Type B pancreatic cell (in vitro differentiated cells): ENCODE results near the gene SPATA46. TPM values are rescaled to one million over a fixed set of nuclear protein-coding genes. Genes with fewer than 3 reads are reported as not detected.

Source experiments
- DNase-seq: peaks from one replicate; pipeline ENCODE4 v3.0.0; 2021; ENCODE audit warnings: mixed read lengths; ENCODE audit not compliant: unreplicated experiment; ENCODE audit errors: extremely low spot score
- H3K27ac Mint-ChIP-seq: 2 replicates; pipeline ENCODE4 v1.8.0; 2021; ENCODE audit warnings: mild to moderate bottlenecking, mixed read lengths
- H3K27me3 Mint-ChIP-seq: 2 replicates; pipeline ENCODE4 v1.8.0; 2021; ENCODE audit warnings: mixed read lengths
- H3K36me3 Mint-ChIP-seq: 2 replicates; pipeline ENCODE4 v1.8.0; 2021; ENCODE audit warnings: mixed read lengths
- H3K4me1 Mint-ChIP-seq: one replicate; pipeline ENCODE4 v1.8.0; 2021; ENCODE audit warnings: mixed read lengths; ENCODE audit not compliant: unreplicated experiment
- H3K4me3 Mint-ChIP-seq: 2 replicates; pipeline ENCODE4 v1.8.0; 2021; ENCODE audit warnings: mild to moderate bottlenecking, mixed read lengths
- H3K9me3 Mint-ChIP-seq: 2 replicates; pipeline ENCODE4 v1.8.0; 2021; ENCODE audit warnings: mixed read lengths
- total RNA-seq: library from RNA; stranded (reverse); gene quantifications from 2 replicates; pipeline ENCODE4 v1.2.1, GENCODE V29; 2021; ENCODE audit warnings: low replicate concordance
- TF ChIP-seq, protein P1 (sequence below): fragments of 200-600 bp; sonication (generic); conservative IDR thresholded peaks from 2 replicates; pipeline ENCODE4 v1.5.0; 2021; ENCODE audit warnings: antibody characterized with exemption, mild to moderate bottlenecking

SPATA46 gene
- total RNA-seq, 1 donor from 2014 or later = not detected

DNA sequence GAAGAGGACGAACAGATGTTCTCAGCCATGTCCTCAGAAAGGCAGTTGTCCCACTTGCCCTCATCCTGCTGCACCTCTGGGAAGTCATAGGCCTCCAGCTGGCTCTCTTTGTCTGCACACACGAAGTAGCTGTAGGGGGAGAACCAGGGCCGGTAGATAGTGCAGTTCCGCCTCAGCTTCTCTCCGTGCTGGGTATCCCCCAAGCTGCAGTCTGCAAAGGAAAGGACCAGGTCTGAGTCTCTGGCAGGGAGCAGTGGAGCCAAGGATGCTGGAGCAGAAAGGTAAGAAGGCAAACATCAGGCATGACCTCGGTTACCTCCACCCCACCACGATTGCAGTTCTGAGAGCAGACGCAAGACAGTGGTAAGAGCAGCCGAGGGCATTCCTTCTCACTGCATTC lies 2.2 kb downstream of the SPATA46 start:
- no peak for DNase-seq
- Mint-ChIP-seq H3K27ac (no peak overlapping the region), H3K4me3 (no peak overlapping the region), H3K27me3 (no peaks in the 10 kb centered on the region), H3K9me3 (no peaks in the 10 kb centered on the region), H3K4me1 (peaks cover 6% of the 10 kb centered on the region), H3K36me3 (no peaks in the 10 kb centered on the region)
- TF ChIP-seq, protein P1, sequence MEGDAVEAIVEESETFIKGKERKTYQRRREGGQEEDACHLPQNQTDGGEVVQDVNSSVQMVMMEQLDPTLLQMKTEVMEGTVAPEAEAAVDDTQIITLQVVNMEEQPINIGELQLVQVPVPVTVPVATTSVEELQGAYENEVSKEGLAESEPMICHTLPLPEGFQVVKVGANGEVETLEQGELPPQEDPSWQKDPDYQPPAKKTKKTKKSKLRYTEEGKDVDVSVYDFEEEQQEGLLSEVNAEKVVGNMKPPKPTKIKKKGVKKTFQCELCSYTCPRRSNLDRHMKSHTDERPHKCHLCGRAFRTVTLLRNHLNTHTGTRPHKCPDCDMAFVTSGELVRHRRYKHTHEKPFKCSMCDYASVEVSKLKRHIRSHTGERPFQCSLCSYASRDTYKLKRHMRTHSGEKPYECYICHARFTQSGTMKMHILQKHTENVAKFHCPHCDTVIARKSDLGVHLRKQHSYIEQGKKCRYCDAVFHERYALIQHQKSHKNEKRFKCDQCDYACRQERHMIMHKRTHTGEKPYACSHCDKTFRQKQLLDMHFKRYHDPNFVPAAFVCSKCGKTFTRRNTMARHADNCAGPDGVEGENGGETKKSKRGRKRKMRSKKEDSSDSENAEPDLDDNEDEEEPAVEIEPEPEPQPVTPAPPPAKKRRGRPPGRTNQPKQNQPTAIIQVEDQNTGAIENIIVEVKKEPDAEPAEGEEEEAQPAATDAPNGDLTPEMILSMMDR = no peak

DNA sequence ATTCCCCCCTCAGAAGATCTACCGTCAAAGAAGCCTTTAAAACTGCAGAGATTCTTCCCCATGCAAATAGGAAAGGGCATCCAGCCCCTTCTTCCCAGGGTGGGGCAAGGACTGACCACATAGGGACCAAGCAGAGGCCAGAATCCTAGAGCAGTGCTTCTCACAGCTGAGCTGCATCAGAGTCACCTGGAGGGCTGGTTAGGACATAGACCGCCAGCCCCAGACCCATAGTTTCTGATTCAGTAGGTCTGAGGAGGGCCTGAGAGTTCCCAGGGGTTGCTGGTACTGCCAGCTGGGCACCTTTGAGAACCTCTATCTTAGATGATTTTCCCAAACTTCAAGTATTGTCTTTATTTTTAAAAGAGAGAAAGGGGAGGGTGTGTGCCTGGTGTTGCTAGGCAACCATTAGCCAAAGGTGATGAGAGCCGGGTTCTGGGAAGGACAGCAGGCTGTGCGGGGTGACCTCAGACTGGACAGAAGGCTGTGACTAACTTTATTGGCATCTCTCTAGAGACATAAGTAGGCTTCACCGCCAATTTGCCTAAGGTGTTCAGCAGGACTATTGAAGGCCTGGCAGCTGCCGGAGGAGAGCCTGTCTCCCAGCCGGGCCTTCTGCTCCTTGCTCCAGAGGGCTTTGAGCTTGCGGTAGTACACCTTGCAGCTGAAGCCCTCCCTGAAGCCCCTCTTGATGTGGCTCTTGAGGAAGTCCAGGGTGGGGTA lies 3.0 kb downstream of the SPATA46 start:
- no peak overlapping the region for H3K27ac Mint-ChIP-seq
- H3K4me1 Mint-ChIP-seq = peaks cover 6% of the 10 kb centered on the region
- H3K9me3 Mint-ChIP-seq = no peaks in the 10 kb centered on the region
- H3K27me3 Mint-ChIP-seq = no peaks in the 10 kb centered on the region
- TF ChIP-seq, protein P1 = no peak
- no peaks in the 10 kb centered on the region for H3K36me3 Mint-ChIP-seq
- H3K4me3 Mint-ChIP-seq = no peak overlapping the region
- no peak for DNase-seq

DNA sequence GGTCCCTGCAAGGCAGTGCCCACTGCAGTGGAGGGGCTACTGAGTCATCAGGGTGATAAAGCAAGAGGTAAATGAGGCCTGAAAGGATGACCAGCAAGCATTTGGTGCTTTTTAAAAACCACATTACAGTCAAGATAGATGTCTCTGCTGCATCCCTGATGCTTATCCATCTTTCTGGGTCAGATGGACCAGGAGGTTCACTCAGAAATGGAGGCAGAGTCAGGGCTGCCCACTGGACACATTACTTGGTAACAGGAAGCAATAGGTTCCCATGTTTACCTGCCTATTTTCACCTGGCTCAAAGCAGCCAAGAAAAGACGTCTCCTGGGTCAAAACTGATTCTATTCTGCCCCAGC lies 3.6 kb downstream of the SPATA46 start:
- Mint-ChIP-seq H3K27me3 (no peaks in the 10 kb centered on the region), H3K9me3 (no peaks in the 10 kb centered on the region), H3K27ac (no peak overlapping the region), H3K36me3 (no peaks in the 10 kb centered on the region), H3K4me3 (no peak overlapping the region), H3K4me1 (peaks cover 6% of the 10 kb centered on the region)
- no peak for DNase-seq
- TF ChIP-seq, protein P1 = no peak

DNA sequence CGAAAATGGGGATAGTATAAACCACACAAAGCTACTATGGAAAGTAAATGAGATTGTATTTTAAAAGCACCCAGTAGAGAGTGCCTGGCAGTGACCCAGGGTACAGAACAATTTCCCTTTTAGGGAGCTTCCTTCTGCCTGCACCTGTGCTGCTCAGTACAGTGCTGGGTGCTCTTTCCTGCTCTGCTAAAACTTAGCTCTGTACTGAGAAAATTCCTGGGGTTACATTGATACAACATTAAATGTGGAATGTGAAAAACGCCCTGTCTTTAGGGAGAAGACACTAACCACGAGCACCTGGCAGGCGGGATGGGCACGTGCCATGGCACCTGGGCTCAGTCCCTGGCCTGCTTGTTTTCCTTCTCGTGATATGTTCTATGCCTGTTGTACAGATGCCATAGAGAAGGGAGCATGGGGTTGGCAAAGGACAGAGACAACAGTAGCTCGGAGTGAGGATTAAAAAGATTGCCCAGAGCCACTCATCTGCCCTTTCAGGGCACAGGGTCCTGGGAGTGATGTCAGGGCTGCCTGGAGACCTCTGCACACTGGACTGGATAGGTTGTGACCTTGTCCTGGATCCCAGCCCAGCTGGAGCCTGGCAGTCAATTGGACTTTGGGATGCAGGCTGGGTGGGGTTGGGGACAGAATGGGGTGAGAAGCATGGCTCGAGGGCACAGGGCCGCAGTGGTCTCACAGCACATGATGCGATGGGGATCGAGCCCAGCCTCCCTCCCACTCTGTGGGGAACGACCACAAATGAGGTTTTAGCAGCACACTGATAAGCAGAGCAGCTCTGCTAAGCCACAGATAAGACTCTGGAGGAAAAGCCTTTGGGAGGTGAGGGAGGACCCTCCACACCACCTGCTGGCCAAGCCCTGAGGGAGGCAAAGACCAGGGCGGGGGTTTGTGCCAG lies 4.2 kb downstream of the SPATA46 start:
- Mint-ChIP-seq H3K27ac (peak overlapping the region; percentile 95), H3K36me3 (no peaks in the 10 kb centered on the region), H3K4me3 (no peak overlapping the region), H3K9me3 (no peaks in the 10 kb centered on the region), H3K27me3 (no peaks in the 10 kb centered on the region), H3K4me1 (peaks cover 6% of the 10 kb centered on the region)
- TF ChIP-seq, protein P1 = no peak
- no peak for DNase-seq

DNA sequence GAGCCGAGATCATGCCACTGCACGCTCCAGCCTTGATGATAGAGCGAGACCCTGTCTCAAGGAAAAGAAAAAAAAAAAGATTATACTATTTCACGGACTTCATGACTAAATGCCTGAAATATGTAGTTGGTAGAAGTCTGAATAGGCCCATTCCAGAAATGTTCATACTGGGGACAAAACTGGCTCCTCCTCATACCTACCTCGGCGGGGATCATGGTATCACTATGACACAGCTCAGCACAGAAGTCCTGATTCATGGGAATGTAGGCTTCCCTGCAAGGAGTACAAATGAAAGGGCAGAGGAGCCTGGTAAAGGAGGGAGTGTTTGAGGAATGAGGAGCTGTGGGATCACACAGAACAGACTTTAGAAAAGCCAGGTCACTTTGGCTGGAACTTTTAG lies 5.0 kb downstream of the SPATA46 start:
- H3K4me3 Mint-ChIP-seq = no peak overlapping the region
- H3K4me1 Mint-ChIP-seq = peaks cover 3% of the 10 kb centered on the region
- H3K27me3 Mint-ChIP-seq = no peaks in the 10 kb centered on the region
- no peaks in the 10 kb centered on the region for H3K9me3 Mint-ChIP-seq
- peak overlapping the region; percentile 95 for H3K27ac Mint-ChIP-seq
- DNase-seq = no peak
- no peaks in the 10 kb centered on the region for H3K36me3 Mint-ChIP-seq
- TF ChIP-seq, protein P1 = no peak
